DND-41 (cell line): Measurements from ENCODE around the gene CEP152.

ENCODE experiments used
- CTCF ChIP-seq: IDR thresholded peaks from 2 replicates; pipeline ENCODE4 v1.5.1; 2012; ENCODE audit warnings: borderline replicate concordance, low read length, moderate library complexity, mild to moderate bottlenecking; ENCODE audit not compliant: poor library complexity, severe bottlenecking; ENCODE audit errors: extremely low read depth
- EZH2 ChIP-seq: IDR thresholded peaks from 3 replicates; pipeline ENCODE4 v1.6.1; 2012; ENCODE audit warnings: borderline replicate concordance, low read depth, mild to moderate bottlenecking, moderate library complexity, low read length, inconsistent platforms; ENCODE audit not compliant: severe bottlenecking

- TF ChIP-seq CTCF = no peak
- no peak for TF ChIP-seq EZH2
Observed at GRCh38 chr15:48796930-48797329, 13.9 kb downstream of the CEP152 start.
